Cardiac septum (tissue), 1 donor: ENCODE data around the gene LUC7L2. TPM values are rescaled to one million over a fixed set of nuclear protein-coding genes. Genes with fewer than 3 reads are reported as not detected.
"Not testable (repeated sequence)": the region's sequence is repeated elsewhere in the genome, so short reads cannot be mapped to it uniquely, and the experiment has no call there.

Experiments used
- DNase-seq: peaks from one replicate; pipeline ENCODE4 v3.0.0-alpha.2; 2020; ENCODE audit warnings: low spot score
- intact Hi-C: fragments of 100-400 bp; cut with DNase I; formaldehyde crosslinking; loops from one replicate; pipeline ENCODE4 v1.14.0; 2022
- long read RNA-seq: library from polyadenylated mRNA; unstranded; transcript quantifications from one replicate; pipeline ENCODE4 v2.0.0, GENCODE V29; 2021
- total RNA-seq: library from RNA; stranded (reverse); fragmentation: NEBNext Ultra II Directional; extraction: Animal tissue kit (Norgen Biotek cat#: 25700); gene quantifications from one replicate; pipeline ENCODE4 v1.2.1, GENCODE V29; 2021
- donor health status: DM: no; HTN: no; CAD: no.

LUC7L2 gene, protein sequence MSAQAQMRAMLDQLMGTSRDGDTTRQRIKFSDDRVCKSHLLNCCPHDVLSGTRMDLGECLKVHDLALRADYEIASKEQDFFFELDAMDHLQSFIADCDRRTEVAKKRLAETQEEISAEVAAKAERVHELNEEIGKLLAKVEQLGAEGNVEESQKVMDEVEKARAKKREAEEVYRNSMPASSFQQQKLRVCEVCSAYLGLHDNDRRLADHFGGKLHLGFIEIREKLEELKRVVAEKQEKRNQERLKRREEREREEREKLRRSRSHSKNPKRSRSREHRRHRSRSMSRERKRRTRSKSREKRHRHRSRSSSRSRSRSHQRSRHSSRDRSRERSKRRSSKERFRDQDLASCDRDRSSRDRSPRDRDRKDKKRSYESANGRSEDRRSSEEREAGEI
- 64.9 TPM for total RNA-seq
- long read RNA-seq, transcript LUC7L2-202 (10 exons, 2,645 nt), result major isoform, 144 of 215 reads
- long read RNA-seq, partial matches to known transcripts, result 49 of 215 reads
- long read RNA-seq, other reads (novel, unspliced or antisense), result 22 of 215 reads

DNA sequence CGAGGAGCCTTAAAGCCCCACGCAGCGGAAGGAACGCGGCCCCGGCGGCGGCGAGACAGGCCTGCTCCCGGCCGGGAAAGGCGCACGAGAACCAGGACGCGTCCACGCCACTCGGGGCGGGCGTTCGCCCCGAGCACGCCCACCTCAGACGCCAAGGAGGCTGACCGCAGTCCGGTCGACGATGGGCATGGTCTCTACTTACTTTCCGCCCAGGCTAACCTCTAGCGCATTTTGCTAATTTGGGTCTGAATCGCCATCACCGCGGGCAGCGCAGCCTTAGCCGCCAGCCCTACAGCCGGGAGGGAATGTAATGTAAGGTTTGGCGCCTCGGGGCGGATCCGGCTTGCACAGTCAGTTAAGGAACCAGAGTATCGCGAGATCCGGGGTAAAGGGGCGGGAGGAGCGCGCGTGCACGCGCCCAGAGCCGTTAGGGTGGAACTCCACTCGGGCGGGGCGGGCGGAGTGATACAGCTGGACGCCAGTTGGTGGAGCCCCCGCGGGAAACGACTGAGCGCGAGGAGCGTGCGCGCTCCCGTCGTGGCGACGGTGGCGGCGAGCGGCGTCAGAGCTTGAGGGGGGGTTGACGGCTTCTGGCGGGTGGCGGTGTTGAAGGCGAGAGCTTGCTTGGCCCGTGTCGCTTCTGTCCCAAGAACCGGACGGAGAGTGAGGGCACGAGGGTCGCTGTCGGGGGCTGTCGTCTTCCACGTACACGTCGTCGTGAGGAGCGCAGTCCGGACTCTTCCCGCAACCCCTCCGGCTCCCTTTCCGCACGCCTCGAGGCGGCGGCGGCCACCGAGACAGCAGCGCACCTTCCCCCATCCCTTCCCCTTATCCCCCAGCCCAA, at the start of gene LUC7L2:
Gene LUC7L2, plus strand, starts transcription at position 529 of the 844 bp plus-strand sequence. CDS start 368 bp downstream, outside the sequence.
- intact Hi-C loops, result loop anchor here (1.0 kb wide), 1 partner anchor 19 kb away; no protein-coding TSS in a partner anchor
- DNase-seq, result peak; percentile 100

DNA sequence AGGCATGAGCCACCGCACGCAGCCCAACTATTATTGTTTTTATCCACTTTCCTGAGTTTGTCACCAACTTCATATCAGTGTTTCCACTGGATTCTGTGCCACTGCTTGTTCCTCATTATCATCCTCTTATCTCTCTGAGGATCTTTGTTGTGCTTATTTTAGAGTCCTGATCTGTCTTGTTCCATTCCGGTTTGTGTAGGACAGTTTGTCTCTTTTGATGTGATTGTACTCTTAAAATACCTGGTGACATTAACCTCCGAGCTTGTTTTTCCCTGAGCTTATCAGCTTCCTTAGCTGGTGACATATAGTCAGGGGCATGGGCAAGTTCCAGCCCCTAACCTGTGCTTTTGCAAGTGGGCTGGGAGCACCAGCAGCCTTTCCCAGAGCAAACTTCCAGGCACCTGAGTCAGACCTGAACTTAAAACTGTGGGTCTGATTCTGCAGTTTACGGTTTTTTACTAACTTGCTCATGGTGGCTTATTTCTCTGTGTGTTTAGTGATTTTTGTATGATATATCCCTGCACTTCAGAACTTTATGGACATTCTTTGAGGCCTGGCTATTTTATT, 41.7 kb upstream of the LUC7L2 start:
- no peak for DNase-seq
- intact Hi-C loops, result no loop called here

DNA sequence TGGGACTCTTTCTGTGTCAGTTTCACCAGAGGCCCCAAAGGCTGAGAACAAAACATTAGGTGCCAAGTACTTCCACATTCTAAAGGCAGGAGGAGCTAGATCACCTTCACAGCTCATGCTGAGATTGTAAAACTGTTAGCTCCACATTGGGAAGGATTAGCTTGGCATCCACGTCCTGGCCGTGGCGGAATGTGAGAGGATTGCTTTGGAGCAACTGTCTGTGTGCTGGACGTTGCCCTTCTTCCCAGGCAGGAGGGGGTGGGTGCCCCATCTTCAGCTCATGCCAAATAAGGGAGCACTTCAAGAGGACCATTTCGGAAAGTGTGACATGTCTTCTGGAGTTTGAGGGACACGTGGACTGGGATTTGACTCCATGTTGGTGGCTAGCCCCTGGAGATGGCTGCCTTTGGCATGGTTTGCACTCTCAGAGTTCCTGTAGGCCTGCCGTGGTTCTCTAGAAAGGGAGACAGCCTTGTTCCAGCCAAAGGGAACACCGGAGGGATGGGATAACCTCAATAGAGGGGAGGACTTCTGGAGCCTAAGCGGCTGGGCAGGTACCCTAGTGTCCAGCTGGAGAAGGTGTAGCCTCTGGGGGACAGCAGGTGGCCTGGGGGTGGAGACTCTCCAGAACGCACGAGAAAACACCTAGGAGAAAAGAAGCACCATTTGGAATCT, 38.5 kb upstream of the LUC7L2 start:
- no peak for DNase-seq
- intact Hi-C loops, result no loop called here

DNA sequence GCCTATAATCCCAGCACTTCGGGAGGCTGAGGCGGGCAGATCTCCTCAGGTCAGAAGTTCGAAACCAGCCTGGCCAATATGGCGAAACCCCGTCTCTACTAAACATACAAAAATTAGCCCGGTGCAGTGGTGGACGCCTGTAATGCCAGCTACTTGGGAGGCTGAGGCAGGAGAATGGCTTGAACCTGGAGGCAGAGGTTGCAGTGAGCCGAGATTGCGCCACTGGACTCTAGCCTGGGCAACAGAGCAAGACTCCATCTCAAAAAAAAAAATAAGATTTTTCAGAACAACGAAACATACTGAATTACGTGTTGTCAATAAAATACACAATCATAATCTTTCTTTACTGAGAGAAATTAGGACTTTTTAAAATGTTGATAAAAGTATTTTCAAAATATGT, 35.0 kb upstream of the LUC7L2 start:
- intact Hi-C loops, result not testable (repeated sequence)

DNA sequence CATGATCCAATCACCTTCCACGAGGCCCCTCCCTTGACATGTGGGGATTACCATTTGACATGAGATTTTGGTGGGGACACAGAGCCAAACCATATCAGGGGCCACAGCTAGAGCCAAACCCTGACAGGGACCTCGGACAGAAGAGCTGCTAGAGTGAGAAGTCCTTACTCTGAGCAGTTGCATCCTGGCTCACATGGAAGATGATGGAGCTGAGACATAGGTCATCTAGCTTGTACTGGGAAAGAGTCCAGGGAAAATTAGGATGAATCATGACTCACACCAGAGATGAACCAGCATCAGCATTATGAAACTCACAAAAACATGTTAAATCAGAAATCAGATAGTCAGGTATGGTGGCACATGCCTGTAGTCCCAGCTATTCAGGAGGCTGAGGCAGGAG, 31.3 kb upstream of the LUC7L2 start:
- intact Hi-C loops, result no loop called here
- no peak for DNase-seq

More for the DNA sequence above, 35.0 kb upstream of the LUC7L2 start:
- DNase-seq, result not testable (repeated sequence)

DNA sequence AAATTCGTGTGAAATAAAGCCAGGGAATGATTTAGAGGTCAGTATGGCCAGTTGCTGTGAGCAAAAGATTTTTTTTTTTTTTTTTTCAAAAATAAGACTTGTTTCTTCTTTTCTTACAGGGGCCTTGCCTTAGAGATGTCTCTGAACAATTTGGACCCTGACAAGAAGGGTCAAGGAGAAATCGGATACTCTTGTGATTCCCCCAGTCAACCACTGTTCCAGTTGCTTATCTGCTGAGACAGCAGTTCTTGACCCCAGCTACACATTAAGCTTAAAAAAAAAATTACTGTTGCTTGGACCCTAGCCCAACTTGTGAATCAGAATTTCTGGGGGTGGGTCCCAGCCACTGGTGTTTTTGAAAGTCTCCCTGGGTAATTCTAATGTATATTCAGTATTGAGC, 30.6 kb upstream of the LUC7L2 start:
- no peak for DNase-seq
- intact Hi-C loops, result no loop called here

DNA sequence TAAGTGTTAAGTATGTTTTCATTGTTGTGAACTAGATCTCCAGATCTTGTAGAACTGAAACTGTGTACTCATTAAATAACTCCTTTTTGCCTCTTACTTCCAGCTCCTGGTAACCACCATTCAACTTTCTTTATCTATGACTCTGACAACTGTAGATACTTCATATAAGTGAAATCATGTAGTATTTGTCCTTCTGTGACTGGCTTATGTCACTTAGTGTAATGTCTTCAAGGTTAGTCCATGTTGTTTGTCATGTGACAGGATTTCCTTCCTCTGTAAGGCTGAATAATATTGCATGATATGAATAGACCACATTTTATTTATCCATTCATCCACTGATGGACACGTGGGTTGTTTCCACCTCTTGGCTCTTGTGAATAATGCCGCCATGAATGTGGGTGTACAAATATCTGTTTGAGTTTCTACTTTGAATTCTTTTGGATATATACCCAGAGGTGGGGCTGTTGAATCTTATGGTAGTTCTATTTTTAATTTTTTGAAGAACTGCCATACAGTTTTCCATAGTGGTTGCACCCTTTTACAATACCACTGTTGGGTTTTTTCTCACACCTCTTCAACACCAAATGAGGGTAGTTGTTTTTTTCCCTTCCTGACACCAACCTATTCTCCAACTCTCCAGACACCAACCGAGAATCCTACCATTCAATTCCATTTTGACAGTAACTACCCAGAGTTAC, 29.2 kb upstream of the LUC7L2 start:
- DNase-seq, result no peak
- intact Hi-C loops, result no loop called here

DNA sequence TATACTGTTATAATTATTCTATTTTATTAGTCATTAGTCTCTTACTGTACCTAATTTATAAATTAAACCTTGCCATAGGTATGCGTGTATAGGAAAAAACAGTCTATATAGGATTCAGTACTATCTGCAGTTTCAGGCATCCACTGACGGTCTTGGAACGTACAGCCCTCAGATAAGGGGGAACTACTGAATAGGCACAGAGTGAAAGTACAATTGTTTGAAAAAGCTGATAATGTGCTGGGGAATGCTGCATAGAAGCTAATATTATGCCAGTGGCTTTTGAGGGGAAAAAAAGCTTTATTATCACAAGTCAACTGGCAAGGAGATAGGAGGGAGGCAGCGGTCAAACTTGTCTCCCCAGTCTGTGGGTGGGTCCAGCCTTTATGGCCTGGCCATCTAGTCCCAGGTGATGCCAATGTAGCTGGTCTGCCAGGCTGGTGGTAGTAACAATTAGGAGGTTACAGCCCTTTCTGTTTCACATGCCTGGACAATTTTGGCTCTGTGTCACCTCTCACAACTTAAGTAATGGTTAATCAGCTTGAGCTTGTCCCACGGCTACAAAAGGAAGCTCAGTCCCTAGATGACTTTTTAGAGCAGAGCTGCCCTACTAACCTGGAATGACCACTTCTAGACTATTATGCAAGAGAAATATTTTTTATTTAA, 26.9 kb upstream of the LUC7L2 start:
- no peak for DNase-seq
- intact Hi-C loops, result no loop called here

DNA sequence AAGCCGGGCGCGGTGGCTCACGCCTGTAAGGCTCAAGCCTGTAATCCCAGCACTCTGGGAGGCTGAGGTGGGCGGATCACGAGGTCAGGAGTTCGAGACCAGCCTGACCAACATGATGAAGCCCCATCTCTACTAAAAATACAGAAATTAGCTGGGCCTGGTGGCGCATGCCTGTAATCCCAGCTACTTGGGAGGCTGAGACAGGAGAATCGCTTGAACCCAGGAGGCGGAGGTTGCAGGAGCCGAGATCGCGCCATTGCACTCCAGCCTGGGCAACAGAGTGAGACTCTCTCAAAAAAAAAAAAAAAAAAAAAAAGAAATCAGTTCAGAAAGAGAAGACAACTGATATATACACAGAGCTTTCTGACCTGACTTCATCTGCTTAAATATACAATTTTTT, 26.3 kb upstream of the LUC7L2 start:
- DNase-seq, intact Hi-C loops: not testable (repeated sequence)

DNA sequence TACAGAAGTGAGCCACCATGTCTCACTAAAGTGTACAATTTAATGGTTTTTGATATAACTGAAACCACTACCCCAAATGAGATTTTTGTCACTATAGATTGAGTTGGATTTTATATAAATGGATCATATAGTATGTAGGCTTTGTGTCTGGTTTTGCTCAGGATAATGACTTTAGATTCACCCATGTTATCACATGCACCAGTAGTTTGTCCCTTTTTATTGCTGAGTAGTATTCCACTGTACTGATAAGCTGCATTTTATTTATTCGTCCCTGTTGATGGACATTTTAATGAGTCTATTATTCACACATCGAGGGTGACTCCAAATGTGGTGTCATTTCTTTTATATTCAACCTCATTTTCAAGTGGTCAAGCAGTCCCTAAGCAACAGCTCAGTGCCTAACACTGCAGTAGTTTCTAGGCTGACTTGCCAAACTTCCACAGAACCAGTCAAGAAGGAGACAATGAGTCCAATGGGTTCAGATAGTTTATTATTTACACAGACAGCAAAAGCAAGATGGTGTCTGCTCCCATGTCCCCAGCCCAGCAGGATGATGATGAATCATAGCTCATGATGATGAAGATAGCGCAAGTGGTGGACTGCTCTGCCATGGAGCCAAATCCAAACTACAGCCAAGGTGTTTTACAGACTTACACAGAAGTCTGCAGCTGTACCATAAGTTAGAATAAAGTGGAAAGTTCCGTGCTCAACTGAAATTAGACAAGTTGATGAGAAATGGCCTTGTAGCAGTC, 25.1 kb upstream of the LUC7L2 start:
- intact Hi-C loops, result no loop called here
- DNase-seq, result no peak

DNA sequence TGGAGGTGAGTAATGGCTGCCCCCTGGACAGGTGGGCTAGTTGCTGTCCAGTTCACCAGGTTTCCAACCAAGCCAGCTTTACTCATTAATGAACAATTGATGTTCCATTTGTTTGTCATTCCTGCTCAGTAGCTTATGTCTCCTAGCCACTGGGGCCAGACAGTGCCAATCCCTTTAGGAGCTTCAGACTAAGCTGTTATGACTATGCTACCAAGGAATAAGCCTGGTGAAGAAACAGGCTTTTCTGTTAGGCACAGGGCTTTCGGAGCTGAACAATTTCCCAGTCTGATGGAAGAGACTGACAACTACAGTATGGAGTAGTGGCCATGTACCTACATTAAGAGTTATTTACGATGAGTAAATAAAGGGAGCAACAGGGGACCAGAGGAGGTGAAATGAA, 20.7 kb upstream of the LUC7L2 start:
- DNase-seq, result no peak
- intact Hi-C loops, result no loop called here

DNA sequence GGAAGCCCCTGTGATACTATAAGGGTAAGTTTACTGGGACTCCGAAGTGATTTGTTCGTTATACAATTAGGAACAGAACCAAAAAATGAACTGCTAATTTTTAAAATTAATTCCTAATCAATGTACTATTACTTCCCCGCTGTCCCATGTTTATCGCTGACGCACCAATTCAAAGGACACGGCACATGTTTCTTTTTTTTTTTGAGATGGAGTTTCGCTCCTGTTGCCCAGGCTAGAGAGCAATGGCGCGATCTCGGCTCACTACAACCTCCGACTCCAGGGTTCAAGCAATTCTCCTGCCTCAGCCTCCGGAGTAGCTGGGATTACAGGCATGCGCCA, 20.0 kb upstream of the LUC7L2 start:
- intact Hi-C loops, result loop anchor here (1.0 to 5.0 kb wide), 3 partner anchors 20 to 838 kb away; partner anchors contain the start of genes KDM7A, LUC7L2 and UBN2
- DNase-seq, result no peak

DNA sequence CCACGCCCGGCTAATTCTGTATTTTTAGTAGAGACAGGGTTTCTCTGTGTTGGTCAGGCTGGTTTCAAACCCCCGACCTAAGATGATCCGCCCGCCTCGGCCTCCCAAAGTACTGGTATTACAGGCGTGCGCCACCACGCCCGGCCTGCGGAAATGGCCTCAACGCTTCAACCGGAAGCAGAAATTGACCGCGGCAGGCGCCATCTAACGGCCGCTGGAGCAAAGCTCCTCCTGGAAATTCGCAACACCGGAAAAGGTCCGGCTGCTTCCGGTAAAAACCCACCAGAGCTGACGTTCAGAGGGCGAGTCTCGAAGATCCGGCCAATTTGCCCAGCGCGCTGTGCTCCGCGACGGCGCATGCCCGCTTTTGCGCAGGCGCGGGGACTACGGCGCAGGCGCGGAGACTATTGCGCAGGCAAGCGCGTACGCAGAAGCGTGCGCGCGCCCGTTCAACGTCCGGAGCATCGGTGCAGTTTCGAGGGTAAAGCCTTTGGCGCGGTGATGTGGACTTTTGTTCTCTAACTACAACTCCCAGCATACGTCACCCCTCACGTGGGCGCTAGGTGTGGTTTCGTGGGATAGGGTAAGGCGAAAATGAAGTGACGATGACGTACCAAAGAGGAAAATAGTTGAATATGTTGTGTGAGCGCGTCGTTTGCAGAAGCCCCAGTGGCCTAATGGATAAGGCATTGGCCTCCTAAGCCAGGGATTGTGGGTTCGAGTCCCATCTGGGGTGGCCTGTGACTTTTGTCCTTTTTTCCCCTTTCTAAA, 19.5 kb upstream of the LUC7L2 start:
- intact Hi-C loops, result loop anchor here (1.0 to 5.0 kb wide), 3 partner anchors 19 to 837 kb away; partner anchors contain the start of genes KDM7A, LUC7L2 and UBN2
- DNase-seq, result peak; percentile 98

DNA sequence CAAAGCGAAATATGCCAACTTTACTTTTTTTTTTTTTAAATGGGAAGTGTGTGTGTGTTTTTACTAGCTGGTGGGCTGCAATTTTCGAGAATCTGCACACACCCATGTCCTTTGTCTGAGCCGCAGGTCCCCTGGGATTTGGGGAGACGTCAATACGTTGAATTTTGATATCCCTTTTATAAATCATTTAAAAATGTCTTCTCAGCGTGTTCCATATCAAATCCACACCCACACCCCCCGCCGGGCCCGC, 19.0 kb upstream of the LUC7L2 start:
- intact Hi-C loops, result loop anchor here (1.0 to 5.0 kb wide), 3 partner anchors 19 to 837 kb away; partner anchors contain the start of genes KDM7A, LUC7L2 and UBN2
- no peak for DNase-seq

DNA sequence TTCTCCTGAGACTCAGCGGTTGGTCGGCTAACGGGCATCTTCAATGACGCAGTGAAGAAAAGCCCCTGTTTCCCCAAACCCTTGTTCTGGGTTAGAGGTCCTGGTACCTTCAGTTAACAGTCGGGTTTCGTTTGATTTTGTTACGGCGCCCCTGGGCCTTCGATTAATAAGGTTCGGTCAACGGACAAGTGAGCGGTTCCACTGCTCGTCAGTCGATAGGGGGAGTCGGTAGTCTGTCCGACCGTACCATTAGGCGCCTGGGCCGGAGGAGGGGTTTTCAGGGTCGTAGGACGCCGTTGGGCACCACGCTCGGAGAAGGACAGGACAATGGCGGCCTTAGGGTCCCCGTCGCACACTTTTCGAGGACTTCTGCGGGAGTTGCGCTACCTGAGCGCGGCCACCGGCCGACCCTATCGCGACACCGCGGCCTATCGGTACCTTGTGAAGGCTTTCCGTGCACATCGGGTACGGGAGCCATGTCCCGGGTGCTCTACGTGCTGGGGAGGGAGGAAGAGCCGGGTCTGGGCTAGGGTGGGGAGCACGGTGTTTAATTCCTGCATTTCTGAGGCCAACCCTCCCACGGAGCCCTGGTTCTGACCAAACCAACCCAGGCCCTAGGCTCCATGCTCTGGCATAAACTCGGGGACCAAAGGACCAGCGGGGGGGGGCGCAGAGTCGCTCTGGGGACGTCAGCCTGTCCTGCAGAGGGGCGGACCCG, 18.5 kb upstream of the LUC7L2 start, which contains the start of gene FMC1:
Gene FMC1, plus strand, starts transcription at position 280 of the 718 bp plus-strand sequence. Its CDS starts 48 bp downstream, at position 328.
- intact Hi-C loops, result loop anchor here (5.0 kb wide), 2 partner anchors 109 to 836 kb away; partner anchors contain the start of genes KDM7A and UBN2

DNA sequence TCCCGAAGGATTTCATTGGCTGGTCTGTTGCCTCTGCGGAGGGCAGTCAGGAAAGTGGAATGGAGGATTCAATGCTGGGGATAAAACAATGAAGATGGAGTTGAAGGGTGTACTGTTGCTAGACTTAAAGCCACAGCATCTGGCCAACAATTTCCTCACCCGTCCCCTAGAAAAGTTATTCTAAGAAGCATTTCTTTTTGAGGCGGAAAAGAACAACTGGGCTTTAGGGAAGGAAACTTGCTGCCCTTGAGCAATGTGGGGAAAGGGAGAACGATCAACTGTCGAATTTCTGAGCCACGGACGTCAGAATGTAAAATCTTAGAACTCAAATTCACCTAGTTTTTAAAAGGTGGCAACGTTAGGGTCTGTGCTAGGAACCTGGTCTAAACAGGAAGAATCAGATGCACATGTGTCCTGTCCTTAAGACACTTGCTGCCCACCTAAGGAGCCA, 17.9 kb upstream of the LUC7L2 start:
- intact Hi-C loops, result loop anchor here (5.0 kb wide), 2 partner anchors 110 to 836 kb away; partner anchors contain the start of genes KDM7A and UBN2
- no peak for DNase-seq

More for the DNA sequence above, 18.5 kb upstream of the LUC7L2 start, which contains the start of gene FMC1:
- peak; percentile 94 for DNase-seq
